H1 (cell line): ENCODE data around the gene SPACA4. TPM values are rescaled to one million over a fixed set of nuclear protein-coding genes. Genes with fewer than 3 reads are reported as not detected.

ENCODE experiments used
- CTCF ChIA-PET: fragments of 300-600 bp; sonication (Branson Sonifier 250); formaldehyde crosslinking; loops from one replicate; lab custom pipeline; 2021; ENCODE audit not compliant: partially characterized antibody; lab: Charles Lee
- POLR2A ChIA-PET: fragments of 300-600 bp; sonication (Branson Sonifier 250); formaldehyde crosslinking; loops from one replicate; lab custom pipeline; 2021; ENCODE audit warnings: inconsistent platforms; ENCODE audit not compliant: partially characterized antibody; lab: Charles Lee
- DNase-seq, 2 experiments: peaks; one replicate each; pipeline versions ENCODE4 v3.0.0 to v3.0.0-alpha.2; 2010 to 2022; ENCODE audit warnings: low spot score in 2 of 2, low read depth in 1 of 2, mixed read lengths in 1 of 2
- FAIRE-seq: peaks from 2 replicates; lab custom pipeline; 2011; peaks lifted over from hg19 to GRCh38; lab: Jason Lieb, UNC
- H2AFZ ChIP-seq: 2 replicates; pipeline ENCODE4 v1.8.1; 2012; ENCODE audit warnings: low read length, inconsistent platforms
- H2AK5ac ChIP-seq: 2 replicates; pipeline ENCODE4 v1.6.1; 2013; ENCODE audit warnings: low read depth, low read length
- H2BK120ac ChIP-seq: replicated peaks from 2 replicates; pipeline ENCODE3; 2013; ENCODE audit warnings: low read depth, low read length, inconsistent platforms
- H2BK12ac ChIP-seq: 2 replicates; pipeline ENCODE4 v1.6.1; 2013; ENCODE audit warnings: low read depth, low read length
- H2BK15ac ChIP-seq: 2 replicates; pipeline ENCODE4 v1.6.1; 2013; ENCODE audit warnings: low read length
- H2BK20ac ChIP-seq: 2 replicates; pipeline ENCODE4 v1.6.1; 2013; ENCODE audit warnings: low read length
- H2BK5ac ChIP-seq: 2 replicates; pipeline ENCODE4 v1.6.1; 2013; ENCODE audit warnings: low read depth, low read length
- H3K14ac ChIP-seq: 2 replicates; pipeline ENCODE4 v1.6.1; 2013; ENCODE audit warnings: inconsistent platforms; ENCODE audit not compliant: insufficient read length
- H3K18ac ChIP-seq: 2 replicates; pipeline ENCODE4 v1.6.1; 2013; ENCODE audit warnings: low read length; ENCODE audit errors: extremely low read depth
- H3K23ac ChIP-seq: 2 replicates; pipeline ENCODE4 v1.6.1; 2013; ENCODE audit warnings: inconsistent platforms; ENCODE audit not compliant: insufficient read length
- H3K23me2 ChIP-seq: 2 replicates; pipeline ENCODE4 v1.6.1; 2013; ENCODE audit warnings: low read depth, low read length
- H3K27ac ChIP-seq: 2 replicates; pipeline ENCODE4 v1.6.1; 2011; ENCODE audit warnings: low read depth, low read length, inconsistent platforms
- H3K27me3 ChIP-seq, 4 experiments: replicated peaks in 1 of 4; 1 replicate in 1 of 4; 2 replicates in 3 of 4; pipeline versions ENCODE4 v1.6.1 to v1.8.1; 2011 to 2013; ENCODE audit warnings: low read length in 3 of 4, mild to moderate bottlenecking in 3 of 4, inconsistent platforms in 2 of 4, mixed read lengths in 2 of 4, moderate library complexity in 1 of 4; ENCODE audit not compliant: control insufficient read depth in 3 of 4, insufficient read depth in 3 of 4; ENCODE audit errors: extremely low read depth in 1 of 4
- H3K36me3 ChIP-seq, 4 experiments: 2 replicates each; pipeline versions ENCODE4 v1.6.1 to v1.8.1; 2011 to 2013; ENCODE audit warnings: mild to moderate bottlenecking in 4 of 4, low read length in 3 of 4, moderate library complexity in 2 of 4, control low read depth in 1 of 4, inconsistent platforms in 1 of 4; ENCODE audit not compliant: insufficient read depth in 4 of 4, control insufficient read depth in 2 of 4
- H3K4ac ChIP-seq: replicated peaks from 2 replicates; pipeline ENCODE3; 2013; ENCODE audit warnings: low read length, low read depth, mixed read lengths, inconsistent platforms; ENCODE audit not compliant: insufficient read length
- H3K4me1 ChIP-seq, 4 experiments: replicated peaks in 1 of 4; 1 replicate in 1 of 4; 2 replicates in 3 of 4; pipeline versions ENCODE4 v1.6.1 to v1.8.1; 2011 to 2013; ENCODE audit warnings: low read length in 3 of 4, inconsistent platforms in 2 of 4, mixed read lengths in 1 of 4; ENCODE audit not compliant: insufficient read depth in 4 of 4, control insufficient read depth in 3 of 4
- H3K4me2 ChIP-seq, 2 experiments: 2 replicates each; pipeline versions ENCODE4 v1.6.1 to v1.8.1; 2011 to 2013; ENCODE audit warnings: low read depth in 2 of 2, low read length in 2 of 2, control low read depth in 1 of 2, inconsistent platforms in 1 of 2, mild to moderate bottlenecking in 1 of 2; ENCODE audit not compliant: insufficient read depth in 1 of 2
- H3K4me3 ChIP-seq, 4 experiments: fragments of 200-600, 300-600 bp in 1 of 4; sonication (generic), shearing (Covaris generic), sonication (Bioruptor Twin) in 1 of 4; 2 replicates each; pipeline versions ENCODE4 v1.5.1 to v1.8.1; 2011 to 2016; ENCODE audit warnings: low read length in 4 of 4, low read depth in 3 of 4, control low read depth in 2 of 4, inconsistent platforms in 2 of 4, mild to moderate bottlenecking in 2 of 4, mixed read lengths in 1 of 4, moderate library complexity in 1 of 4; ENCODE audit not compliant: insufficient read depth in 2 of 4; ENCODE audit errors: extremely low read depth in 1 of 4
- H3K56ac ChIP-seq: replicated peaks from 2 replicates; pipeline ENCODE3; 2013; ENCODE audit warnings: low read depth, mild to moderate bottlenecking, mixed read lengths, low read length, inconsistent platforms; ENCODE audit not compliant: insufficient read length
- H3K79me1 ChIP-seq: 2 replicates; pipeline ENCODE4 v1.6.1; 2013; ENCODE audit warnings: low read depth, low read length, control low read depth
- H3K79me2 ChIP-seq, 2 experiments: 2 replicates each; pipeline versions ENCODE4 v1.6.1 to v1.8.1; 2012 to 2013; ENCODE audit warnings: low read length in 2 of 2, mild to moderate bottlenecking in 2 of 2, inconsistent platforms in 1 of 2; ENCODE audit not compliant: insufficient read depth in 2 of 2, control insufficient read depth in 1 of 2
- H3K9ac ChIP-seq, 4 experiments: replicated peaks in 1 of 4; 1 replicate in 1 of 4; 2 replicates in 3 of 4; pipeline versions ENCODE4 v1.6.1 to v1.8.1; 2011 to 2013; ENCODE audit warnings: low read depth in 3 of 4, low read length in 3 of 4, control low read depth in 2 of 4, mild to moderate bottlenecking in 2 of 4, moderate library complexity in 2 of 4, inconsistent platforms in 1 of 4; ENCODE audit errors: extremely low read depth in 1 of 4
- H3K9me3 ChIP-seq, 2 experiments: 2 replicates each; pipeline versions ENCODE4 v1.6.1 to v1.8.1; 2012 to 2013; ENCODE audit warnings: mild to moderate bottlenecking in 2 of 2, moderate library complexity in 2 of 2, control low read depth in 1 of 2, inconsistent platforms in 1 of 2, low read depth in 1 of 2, low read length in 1 of 2, mixed read lengths in 1 of 2; ENCODE audit not compliant: insufficient read depth in 2 of 2
- H4K20me1 ChIP-seq, 2 experiments: replicated peaks in 1 of 2; 2 replicates each; pipeline versions ENCODE3 to v1.8.1; 2011 to 2013; ENCODE audit warnings: inconsistent platforms in 2 of 2, low read length in 2 of 2, mild to moderate bottlenecking in 1 of 2; ENCODE audit not compliant: insufficient read depth in 2 of 2, control insufficient read depth in 1 of 2
- H4K5ac ChIP-seq: 2 replicates; pipeline ENCODE4 v1.6.1; 2013; ENCODE audit warnings: low read length, low read depth, mixed read lengths, inconsistent platforms; ENCODE audit not compliant: insufficient read length
- H4K8ac ChIP-seq: 2 replicates; pipeline ENCODE4 v1.8.0; 2013; ENCODE audit warnings: mild to moderate bottlenecking, moderate library complexity, low read length, inconsistent platforms; ENCODE audit not compliant: insufficient read depth; ENCODE audit errors: extremely low read depth
- H4K91ac ChIP-seq: replicated peaks from 2 replicates; pipeline ENCODE3; 2013; ENCODE audit warnings: low read length, mixed read lengths, inconsistent platforms; ENCODE audit not compliant: insufficient read length
- CBX8 ChIP-seq: fragments of 300-800, 300-1000 bp; sonication (generic); IDR thresholded peaks from 2 replicates; pipeline ENCODE4 v1.7.1; 2016; ENCODE audit warnings: low read depth, low read length, borderline replicate concordance
- GABPA ChIP-seq: IDR thresholded peaks from 2 replicates; pipeline ENCODE4 v1.6.1; 2011; ENCODE audit warnings: mild to moderate bottlenecking, low read length, moderate library complexity, borderline replicate concordance; ENCODE audit not compliant: insufficient read depth
- JUND ChIP-seq: IDR thresholded peaks from 2 replicates; pipeline ENCODE4 v1.6.1; 2011; ENCODE audit warnings: mild to moderate bottlenecking, improper control_type of control experiment, low read length
- KDM1A ChIP-seq: fragments of 200-600, 300-600 bp; sonication (generic); IDR thresholded peaks from 2 replicates; pipeline ENCODE4 v1.7.1; 2016; ENCODE audit warnings: mild to moderate bottlenecking, low read length, borderline replicate concordance
- KDM4A ChIP-seq: IDR thresholded peaks from one replicate; pipeline ENCODE4 v1.7.1; 2012; ENCODE audit warnings: low read depth, mild to moderate bottlenecking, moderate library complexity, low read length, inconsistent platforms; ENCODE audit not compliant: severe bottlenecking
- SP2 ChIP-seq: IDR thresholded peaks from 2 replicates; pipeline ENCODE4 v1.6.1; 2012; ENCODE audit warnings: mild to moderate bottlenecking, low read length, inconsistent platforms
- WGBS, 2 experiments: shearing (Covaris generic) in 1 of 2; methylation state at CpG; one replicate each; pipeline versions ENCODE4 v1.1.6 to v1.1.7; 2013 to 2015; ENCODE audit warnings: low lambda C conversion rate in 2 of 2, mixed read lengths in 2 of 2, inconsistent platforms in 1 of 2, low coverage in 1 of 2, missing lambda C conversion rate in 1 of 2; ENCODE audit not compliant: insufficient replicate concordance in 2 of 2, insufficient coverage in 1 of 2, insufficient read length in 1 of 2; ENCODE audit errors: extremely low coverage in 1 of 2, missing lambda C conversion rate in 1 of 2; 5-methylcytosine and 5-hydroxymethylcytosine counted together
- polyA plus RNA-seq, 7 experiments: library from polyadenylated mRNA; depleted of rRNA in 3 of 7; stranded (reverse) in 5 of 7; unstranded in 2 of 7; fragments of >200 nt in 5 of 7; fragments of 200-250 nt in 2 of 7; gene quantifications; 1 replicate in 5 of 7; 2 replicates in 1 of 7; 4 replicates in 1 of 7; pipeline versions ENCODE4 v1.2.1 to v1.2.3, GENCODE V29; 2011 to 2013; ENCODE audit warnings: missing spikeins in 2 of 7, mixed read lengths in 2 of 7
- total RNA-seq: library from RNA; stranded (reverse); fragmentation: NEBNext Ultra II Directional; extraction: Animal tissue kit (Norgen Biotek cat#: 25700); gene quantifications from 2 replicates; pipeline ENCODE4 v1.2.1, GENCODE V29; 2021
- TF ChIP-seq, protein P1 (sequence below): IDR thresholded peaks from 2 replicates; pipeline ENCODE4 v1.6.1; 2012; ENCODE audit warnings: inconsistent platforms
- TF ChIP-seq, protein P2 (sequence below), 3 experiments: IDR thresholded peaks; 1 replicate in 2 of 3; 2 replicates in 1 of 3; pipeline versions ENCODE4 v1.5.1 to v1.6.1; 2011; ENCODE audit warnings: low read length in 3 of 3, mild to moderate bottlenecking in 3 of 3, inconsistent platforms in 2 of 3, low read depth in 1 of 3, moderate library complexity in 1 of 3; ENCODE audit not compliant: insufficient read depth in 1 of 3; ENCODE audit errors: control extremely low read depth in 1 of 3

Gene SPACA4
- total and polyA plus RNA-seq, 2 of the 8 experiments (the other 6 are each of a cell fraction or from before 2014, with no cell fraction given) = not detected

DNA sequence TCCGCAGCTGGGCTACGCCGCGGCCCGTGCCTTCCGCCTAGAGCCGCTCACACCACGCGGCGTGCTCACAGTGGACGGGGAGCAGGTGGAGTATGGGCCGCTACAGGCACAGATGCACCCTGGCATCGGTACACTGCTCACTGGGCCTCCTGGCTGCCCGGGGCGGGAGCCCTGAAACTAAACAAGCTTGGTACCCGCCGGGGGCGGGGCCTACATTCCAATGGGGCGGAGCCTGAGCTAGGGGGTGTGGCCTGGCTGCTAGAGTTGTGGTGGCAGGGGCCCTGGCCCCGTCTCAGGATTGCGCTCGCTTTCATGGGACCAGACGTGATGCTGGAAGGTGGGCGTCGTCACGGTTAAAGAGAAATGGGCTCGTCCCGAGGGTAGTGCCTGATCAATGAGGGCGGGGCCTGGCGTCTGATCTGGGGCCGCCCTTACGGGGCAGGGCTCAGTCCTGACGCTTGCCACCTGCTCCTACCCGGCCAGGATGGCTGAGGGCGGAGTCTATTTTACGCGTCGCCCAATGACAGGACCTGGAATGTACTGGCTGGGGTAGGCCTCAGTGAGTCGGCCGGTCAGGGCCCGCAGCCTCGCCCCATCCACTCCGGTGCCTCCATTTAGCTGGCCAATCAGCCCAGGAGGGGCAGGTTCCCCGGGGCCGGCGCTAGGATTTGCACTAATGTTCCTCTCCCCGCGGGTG lies 23.2 kb downstream of the SPACA4 start:
- H4K91ac ChIP-seq = peak overlapping the region; percentile 83
- H3K79me1 ChIP-seq = no peaks in the 10 kb centered on the region
- H2AFZ ChIP-seq = no peak overlapping the region
- DNase-seq = peak; percentile 97 to 100
- H3K79me2 ChIP-seq = peaks cover 0 to 13% of the 10 kb centered on the region in 2 experiments; a peak in 3 of 4 replicates
- peaks cover 2 to 11% of the 10 kb centered on the region in 2 experiments for H4K20me1 ChIP-seq
- peaks cover 0 to 11% (median 1%) of the 10 kb centered on the region in 4 experiments; a peak in 1 of 8 replicates for H3K36me3 ChIP-seq
- H4K5ac ChIP-seq = peak overlapping the region; percentile 58
- no peak overlapping the region; a peak in 1 of 7 replicates for H3K9ac ChIP-seq
- 20% methylated on average over 48 of the region's 48 CpGs; no CpG with 5 or more reads in 1 of the 2 experiments for WGBS, 2 experiments
- no peak overlapping the region for H3K23ac ChIP-seq
- H3K27ac ChIP-seq = no peak overlapping the region
- H3K4me1 ChIP-seq = peaks cover 4 to 31% (median 21%) of the 10 kb centered on the region in 4 experiments
- H3K4me2 ChIP-seq = peak overlapping the region; percentile 69 to 83
- H2BK5ac ChIP-seq = peak overlapping the region; percentile 76
- POLR2A ChIA-PET = interaction anchor here (0.6 to 30.9 kb wide), 16 partner anchors 8 to 245 kb away, joined by 3 to 788 read pairs (median 4); partner anchors contain the start of genes CA11, FAM83E, FUT2 and RPL18
- peaks cover 16% of the 10 kb centered on the region for H3K23me2 ChIP-seq
- no peak overlapping the region for H3K14ac ChIP-seq
- no peaks in the 10 kb centered on the region for H3K9me3 ChIP-seq
- H2BK20ac ChIP-seq = no peak overlapping the region
- H2BK120ac ChIP-seq = no peak overlapping the region
- CTCF ChIA-PET = interaction anchor here (0.6 to 2.1 kb wide), 12 partner anchors 9 to 149 kb away, joined by 3 to 6 read pairs (median 3); partner anchors contain the start of genes RPL18 and SPHK2
- H3K4ac ChIP-seq = peak overlapping the region; percentile 73
- peak overlapping the region; percentile 90; the same call in 1 of the 2 replicates for H3K18ac ChIP-seq
- peak; percentile 63 for FAIRE-seq
- no peaks in the 10 kb centered on the region for H3K27me3 ChIP-seq
- peak overlapping the region; percentile 81; the same call in 1 of the 2 replicates for H2BK12ac ChIP-seq
- no peak overlapping the region for H2BK15ac ChIP-seq
- H3K4me3 ChIP-seq = peak overlapping the region; percentile 11 to 55 (median 28); a peak in 7 of 8 replicates
- H2AK5ac ChIP-seq = no peak overlapping the region
- no peak overlapping the region for H3K56ac ChIP-seq
- peak overlapping the region; percentile 82 for H4K8ac ChIP-seq
- TF ChIP-seq CBX8 = no peak
- no peak for TF ChIP-seq GABPA
- no peak for TF ChIP-seq KDM4A
- no peak for TF ChIP-seq JUND
- TF ChIP-seq, protein P1, sequence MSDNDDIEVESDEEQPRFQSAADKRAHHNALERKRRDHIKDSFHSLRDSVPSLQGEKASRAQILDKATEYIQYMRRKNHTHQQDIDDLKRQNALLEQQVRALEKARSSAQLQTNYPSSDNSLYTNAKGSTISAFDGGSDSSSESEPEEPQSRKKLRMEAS = peak; percentile 25; the same call in 1 of the 2 replicates
- TF ChIP-seq KDM1A = no peak
- TF ChIP-seq, protein P2, sequence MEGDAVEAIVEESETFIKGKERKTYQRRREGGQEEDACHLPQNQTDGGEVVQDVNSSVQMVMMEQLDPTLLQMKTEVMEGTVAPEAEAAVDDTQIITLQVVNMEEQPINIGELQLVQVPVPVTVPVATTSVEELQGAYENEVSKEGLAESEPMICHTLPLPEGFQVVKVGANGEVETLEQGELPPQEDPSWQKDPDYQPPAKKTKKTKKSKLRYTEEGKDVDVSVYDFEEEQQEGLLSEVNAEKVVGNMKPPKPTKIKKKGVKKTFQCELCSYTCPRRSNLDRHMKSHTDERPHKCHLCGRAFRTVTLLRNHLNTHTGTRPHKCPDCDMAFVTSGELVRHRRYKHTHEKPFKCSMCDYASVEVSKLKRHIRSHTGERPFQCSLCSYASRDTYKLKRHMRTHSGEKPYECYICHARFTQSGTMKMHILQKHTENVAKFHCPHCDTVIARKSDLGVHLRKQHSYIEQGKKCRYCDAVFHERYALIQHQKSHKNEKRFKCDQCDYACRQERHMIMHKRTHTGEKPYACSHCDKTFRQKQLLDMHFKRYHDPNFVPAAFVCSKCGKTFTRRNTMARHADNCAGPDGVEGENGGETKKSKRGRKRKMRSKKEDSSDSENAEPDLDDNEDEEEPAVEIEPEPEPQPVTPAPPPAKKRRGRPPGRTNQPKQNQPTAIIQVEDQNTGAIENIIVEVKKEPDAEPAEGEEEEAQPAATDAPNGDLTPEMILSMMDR (IDR thresholded peaks at IDR 0.05; ENCODE audit: control extremely low read depth in 1 of 3, insufficient read depth in 1 of 3, low read depth in 1 of 3, low read length in 3 of 3) = no peak
- no peak for TF ChIP-seq SP2
